COLO829 (cell line): Measurements from ENCODE around the gene TPRA1.
"Not testable (repeated sequence)": the region's sequence is repeated elsewhere in the genome, so short reads cannot be mapped to it uniquely, and the experiment has no call there.

ENCODE experiments used
- DNase-seq: peaks from one replicate; pipeline ENCODE4 v3.0.0; 2012; ENCODE audit warnings: low spot score

The TPRA1 gene

DNA sequence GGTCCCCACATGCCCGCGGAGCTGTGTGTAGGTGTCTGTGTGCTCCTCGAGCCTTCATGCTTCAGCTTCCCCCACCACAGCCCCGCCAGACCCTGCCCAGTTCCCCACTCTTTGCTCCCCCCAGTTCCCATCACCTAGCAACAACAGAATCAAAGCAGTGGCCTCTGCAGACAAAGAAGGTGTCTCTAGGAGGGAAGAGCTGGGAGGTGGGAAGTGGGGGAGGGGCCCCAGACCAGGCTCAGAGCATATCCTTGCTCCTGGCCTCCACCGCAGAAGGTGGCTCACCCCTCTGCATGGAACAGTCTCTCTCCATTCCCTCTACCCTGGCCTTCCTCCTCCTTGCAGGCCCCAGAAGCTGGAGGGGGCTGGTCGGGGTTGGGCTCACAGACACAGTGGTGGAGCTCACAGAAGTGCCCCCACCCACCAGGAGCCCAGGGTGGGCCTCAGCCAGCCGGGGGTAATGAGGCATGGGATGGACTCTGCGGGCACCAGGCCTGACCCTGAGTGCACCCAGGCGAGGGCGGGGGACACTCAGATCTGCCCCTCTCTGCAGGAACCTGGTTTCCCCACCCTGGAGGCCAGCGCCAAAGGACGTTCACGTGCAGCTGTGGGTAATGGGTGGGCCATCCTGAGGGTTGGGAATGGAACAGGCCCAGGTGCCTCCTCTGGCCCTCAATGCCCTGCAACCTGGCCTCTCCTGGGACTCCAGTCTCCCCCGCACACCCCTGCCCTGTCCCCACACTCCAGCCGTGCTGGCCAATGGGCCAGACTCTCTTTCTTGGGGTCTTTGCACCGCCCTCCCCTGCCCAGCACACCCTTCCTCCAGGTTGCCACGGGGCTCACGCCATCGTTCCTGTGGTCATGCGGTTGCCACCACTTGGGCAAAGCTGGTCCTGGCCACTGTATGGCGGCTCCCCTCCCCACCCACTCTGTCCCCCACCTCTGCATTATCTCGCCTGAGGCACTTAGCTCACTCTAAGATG is 53.4 kb downstream of the TPRA1 start:
- DNase-seq, result no peak

DNA sequence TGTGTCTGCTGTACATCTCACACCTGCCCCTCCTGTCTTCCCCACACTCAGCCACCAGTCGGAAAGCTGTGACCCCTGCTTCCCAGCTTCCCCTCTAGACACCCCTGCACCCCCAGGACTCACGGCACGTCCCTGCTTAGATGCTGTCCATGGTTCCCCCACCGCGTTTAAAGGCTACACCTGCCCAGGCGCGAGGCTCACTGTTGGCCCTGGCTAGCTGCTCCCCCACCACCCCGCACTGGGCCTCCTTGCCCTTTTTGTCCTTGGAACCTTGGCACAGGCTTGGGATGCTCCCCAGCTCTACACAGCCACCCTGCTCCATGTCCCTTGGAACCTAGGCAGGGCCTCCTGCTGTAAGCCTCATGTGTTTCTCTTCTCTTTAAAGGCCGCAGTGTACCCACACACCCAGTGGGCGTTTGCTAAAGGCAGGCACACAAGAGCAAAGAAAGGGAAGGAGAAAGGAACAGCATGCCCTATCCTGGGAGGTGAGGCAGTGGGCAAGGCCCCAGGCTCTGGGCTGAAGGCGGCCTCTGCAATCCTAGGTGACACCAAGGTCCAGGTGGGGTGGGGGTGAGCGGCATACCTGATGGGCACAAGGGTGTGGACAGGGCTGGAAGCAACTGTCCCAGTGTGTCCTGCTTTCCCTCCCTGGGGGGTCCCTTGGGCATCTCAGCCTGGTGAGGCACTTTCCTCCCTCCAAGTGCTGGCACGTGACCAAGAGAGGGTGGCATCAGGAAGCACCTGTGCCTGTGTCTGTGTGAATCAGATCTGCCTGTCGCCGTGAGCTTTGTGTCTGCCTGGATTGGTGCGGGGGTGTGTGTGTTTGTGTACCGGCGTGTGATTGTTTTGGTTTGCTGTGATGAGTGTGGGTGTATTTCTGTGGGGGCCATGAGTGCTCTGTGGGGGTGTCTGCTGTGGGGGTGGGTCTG is 54.4 kb downstream of the TPRA1 start:
- DNase-seq, result no peak

DNA sequence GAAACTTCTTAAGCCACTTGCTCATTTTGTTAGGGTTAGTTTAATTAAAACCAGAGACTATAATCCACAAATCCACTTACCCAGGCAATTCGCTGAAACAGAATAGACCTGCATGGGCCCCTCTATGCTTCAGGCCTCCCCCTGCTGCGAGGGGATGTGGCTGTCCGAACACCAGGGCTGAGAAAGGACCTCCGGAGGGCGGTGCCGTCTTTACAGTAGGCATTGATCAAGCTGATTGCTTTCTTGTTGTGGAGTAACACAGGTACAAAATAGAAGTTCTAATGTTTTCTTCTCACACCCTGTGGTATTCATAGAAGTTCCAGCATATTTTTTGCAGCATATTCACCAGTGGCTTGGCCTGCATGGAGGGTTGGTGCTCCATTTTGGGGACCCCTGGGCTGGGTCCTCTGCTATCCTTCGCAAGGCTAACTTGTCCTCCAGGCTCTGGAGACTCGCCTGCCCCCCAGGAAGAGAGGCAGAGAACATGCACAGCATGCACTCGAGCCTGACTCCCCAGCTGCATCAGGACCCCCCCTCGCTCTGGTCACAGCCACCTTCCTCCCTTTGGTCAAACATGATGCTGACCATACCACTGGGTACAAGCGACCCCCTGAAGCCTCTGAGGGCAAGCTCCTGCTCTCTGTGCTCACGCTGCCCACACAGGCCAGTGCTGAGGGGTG is 55.3 kb downstream of the TPRA1 start:
- DNase-seq, result no peak

DNA sequence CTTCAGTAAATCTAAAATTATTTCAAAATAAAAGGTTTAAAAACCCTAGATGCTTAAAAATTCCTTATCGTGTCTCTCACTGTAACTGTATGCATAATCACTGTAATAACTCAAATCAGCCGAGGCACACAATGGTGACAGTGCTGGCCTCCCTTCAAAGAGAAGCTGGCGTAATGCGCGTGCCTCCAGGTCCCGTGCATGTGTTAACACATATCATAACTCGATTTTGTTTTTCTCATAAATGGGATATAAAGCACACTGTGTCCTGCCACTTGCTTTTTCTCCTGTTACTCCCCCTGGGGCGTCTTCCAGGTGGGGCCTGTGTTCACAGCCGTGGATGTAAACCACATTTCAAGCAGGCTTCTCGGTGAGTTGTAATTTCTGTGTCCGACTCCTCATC is 56.0 kb downstream of the TPRA1 start:
- no peak for DNase-seq

DNA sequence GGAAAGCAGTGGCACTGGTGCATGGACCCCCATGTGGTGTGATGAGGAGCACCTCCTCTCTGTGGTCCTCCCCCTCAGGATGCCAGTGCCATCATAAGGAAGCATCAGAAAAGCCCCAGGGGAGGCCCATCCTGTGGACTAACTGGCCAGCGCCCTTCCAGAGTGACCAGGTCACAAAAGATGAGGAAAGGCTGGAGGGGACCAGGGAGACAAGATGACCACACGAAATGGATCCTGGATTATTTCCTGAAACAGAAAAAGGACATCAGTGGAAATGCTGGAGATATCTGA is 56.4 kb downstream of the TPRA1 start:
- DNase-seq, result no peak

DNA sequence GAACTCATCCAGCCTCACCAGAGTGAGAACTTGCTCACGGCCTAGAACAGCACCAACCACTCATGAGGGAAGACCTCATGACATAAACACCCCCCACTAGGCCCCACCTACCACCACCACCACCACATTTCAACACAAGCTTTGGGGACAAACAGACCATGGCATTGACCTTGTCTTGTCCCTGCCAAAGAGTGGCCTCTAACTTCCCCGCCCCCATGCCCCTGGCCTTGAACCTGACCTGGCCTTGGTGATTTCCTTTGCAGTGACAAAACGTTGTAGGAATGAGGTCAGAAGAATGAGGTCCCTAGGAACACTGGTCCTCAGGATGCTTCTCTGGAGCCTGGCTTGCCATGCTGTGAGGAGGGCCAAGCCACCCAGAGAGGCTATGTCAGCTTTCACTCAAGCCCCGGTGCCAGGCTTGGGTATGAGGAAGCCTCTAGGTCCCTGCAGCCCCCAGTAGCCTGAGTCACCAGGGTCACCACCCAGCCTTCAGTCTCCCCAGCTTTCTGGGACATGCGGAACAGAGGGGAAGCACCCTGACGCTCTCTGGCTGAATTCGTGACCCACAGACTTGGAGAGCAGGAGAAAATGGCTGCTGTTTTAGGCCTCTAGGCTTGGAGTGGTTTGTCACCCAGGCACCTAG is 57.9 kb downstream of the TPRA1 start:
- DNase-seq, result no peak

DNA sequence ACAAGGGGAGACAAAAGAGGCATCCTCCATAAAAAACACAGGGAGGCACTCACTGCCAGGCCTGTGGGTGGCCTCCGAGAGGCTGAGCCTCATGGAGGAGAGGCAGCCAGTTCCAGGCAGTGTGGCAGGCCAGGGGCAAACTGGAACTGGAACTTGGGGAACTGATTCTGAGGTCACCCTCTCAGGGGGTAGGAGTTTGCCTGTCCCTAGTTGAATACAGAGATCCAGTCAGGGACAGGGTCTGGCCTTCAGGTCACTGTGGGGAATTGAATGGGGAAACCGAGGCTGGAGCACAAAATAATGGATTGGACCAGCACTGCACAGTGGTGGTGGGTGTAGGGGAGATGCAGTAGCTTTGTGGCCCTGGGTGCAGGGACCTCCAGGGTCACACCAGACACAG is 58.7 kb downstream of the TPRA1 start:
- DNase-seq, result no peak

DNA sequence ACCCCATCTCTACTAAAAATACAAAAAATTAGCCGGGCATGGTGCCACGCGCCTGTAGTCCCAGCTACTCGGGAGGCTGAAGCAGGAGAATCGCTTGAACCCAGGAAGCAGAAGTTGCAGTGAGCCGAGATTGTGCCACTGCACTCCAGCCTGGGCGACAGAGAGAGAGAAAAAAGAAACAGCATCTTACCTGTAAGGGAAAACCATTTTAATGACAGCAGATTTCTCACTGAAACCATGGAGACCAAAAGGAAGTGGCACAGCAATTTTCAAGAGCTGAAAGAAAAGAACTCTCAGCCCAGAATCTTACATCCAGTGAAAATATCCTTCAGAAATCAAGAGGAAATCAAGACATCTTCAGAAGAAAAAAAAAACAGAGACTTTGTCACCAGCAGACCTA is 59.7 kb downstream of the TPRA1 start:
- not testable (repeated sequence) for DNase-seq

DNA sequence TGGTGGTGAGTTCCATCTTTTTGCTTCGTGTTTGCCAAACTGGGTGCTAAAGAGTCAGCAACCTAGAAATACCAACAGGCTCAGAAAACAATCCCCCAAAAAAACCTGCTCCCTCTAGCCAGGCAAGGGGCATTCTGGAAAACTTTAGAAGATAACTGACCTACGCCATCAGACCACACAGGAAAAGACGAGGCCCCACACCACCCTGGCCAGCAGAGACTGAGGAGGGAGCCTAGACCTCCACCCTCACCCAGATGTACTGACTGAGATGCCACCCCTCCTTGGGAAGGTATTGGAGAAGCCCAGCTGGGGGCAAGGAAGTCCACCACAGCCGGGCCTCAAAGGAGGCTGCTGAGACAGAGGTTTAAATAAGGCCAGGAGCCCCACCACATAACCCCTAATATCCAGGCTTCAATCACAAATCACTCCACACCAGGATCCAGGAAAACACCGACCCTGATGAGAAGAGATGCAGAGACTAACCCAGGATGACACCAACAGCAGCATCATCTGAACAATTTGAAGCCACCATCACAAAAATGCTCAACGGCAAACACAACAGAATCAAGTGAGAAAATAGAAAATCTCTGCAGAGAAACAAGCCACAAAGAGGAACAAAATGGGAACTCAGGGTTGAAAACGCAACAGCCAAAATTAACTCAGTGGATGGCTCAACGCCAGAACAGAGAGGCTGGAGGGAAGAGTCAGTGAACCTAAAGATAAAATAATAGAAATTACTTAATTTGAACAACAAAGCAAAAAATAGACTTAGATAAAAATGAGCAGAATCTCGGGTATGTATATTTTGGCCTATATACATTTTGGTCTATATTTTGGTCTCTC is 61.0 kb downstream of the TPRA1 start:
- DNase-seq, result no peak

DNA sequence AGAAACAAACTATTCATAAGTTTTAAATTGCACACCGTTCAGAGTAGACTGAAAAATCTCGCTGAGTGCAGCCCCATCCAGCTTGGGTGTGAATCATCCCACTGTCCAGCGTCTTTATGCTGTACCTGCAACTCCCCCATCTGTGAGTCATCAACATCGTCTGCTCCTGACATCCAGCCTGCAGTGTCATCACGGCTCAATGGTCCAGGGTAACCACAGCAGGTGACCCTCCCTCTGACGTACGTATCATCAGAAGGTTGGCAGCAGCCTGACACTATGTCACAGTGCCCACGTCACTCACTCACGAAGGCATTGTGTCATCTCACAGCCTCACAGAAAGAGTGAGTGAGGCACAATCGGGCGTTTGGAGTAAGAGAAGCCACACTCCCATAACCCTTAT is 65.2 kb downstream of the TPRA1 start:
- DNase-seq, result peak; percentile 28

DNA sequence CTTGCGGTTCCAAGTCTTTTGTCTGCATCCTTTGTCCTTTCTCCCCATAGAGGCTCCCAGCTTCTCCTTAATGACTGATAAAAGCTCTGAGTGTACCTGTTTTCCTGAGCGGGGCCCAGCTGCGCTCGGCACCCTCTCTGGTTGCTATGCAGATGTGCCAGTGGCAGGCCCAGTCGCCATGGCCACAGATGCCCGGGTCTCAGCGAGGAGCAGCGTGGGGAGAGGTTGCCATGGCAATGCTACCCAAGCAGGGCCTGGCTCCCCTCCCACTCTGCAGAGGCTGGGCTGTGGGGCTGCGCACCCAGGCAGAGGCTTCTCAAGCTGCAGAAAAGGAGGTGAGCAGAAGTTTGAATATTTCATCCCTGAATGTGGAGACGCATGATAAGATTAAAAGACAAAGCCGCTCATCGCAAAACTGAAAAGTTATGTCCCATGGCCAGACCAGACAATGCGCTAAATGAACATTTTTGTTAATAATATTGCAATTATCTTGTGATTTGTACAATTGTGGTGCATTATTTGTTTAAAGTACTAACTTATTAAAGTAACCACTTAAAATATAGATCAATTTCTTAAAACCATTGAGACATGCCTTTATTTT is 66.1 kb downstream of the TPRA1 start:
- DNase-seq, result no peak
